Adipose tissue (tissue), 3 donors: Measurements from ENCODE around the gene RBM20. TPM values are rescaled to one million over a fixed set of nuclear protein-coding genes. Genes with fewer than 3 reads are reported as not detected.
"Not testable (repeated sequence)": the region's sequence is repeated elsewhere in the genome, so short reads cannot be mapped to it uniquely, and the experiment has no call there.

Experiments used
- H3K27ac ChIP-seq: one replicate; pipeline ENCODE4 v1.5.1; 2013; ENCODE audit warnings: low read depth, low read length
- WGBS, 3 donors: extraction: QIAGEN DNeasy Blood & Tissue Kit; methylation state at CpG; one replicate each; pipeline ENCODE4 v1.1.7; 2013; 5-methylcytosine and 5-hydroxymethylcytosine counted together
- polyA plus RNA-seq, 3 donors: library from polyadenylated mRNA; stranded (reverse); fragments of 200-250 nt; gene quantifications; one replicate each; pipeline ENCODE4 v1.2.3, GENCODE V29; 2013
- donor health status: healthy with polysubstance abuse.
- donor health status: Bipolar disorder and iron deficiency.
- donor health status: healthy.

RBM20 gene
- polyA plus RNA-seq, 3 donors: 0.67 to 7.1 (median 1.6) TPM

GRCh38 chr10:110764793-110765512 lies 120.8 kb downstream of the RBM20 start:
- WGBS, 3 donors: 71 to 85% (median 79%) methylated on average over 13 of the region's 13 CpGs
- no peak overlapping the region for H3K27ac ChIP-seq

- 87 to 92% (median 90%) methylated on average over 8 of the region's 8 CpGs for WGBS, 3 donors
- H3K27ac ChIP-seq: no peak overlapping the region
Measured at GRCh38 chr10:110765513-110766319, 121.6 kb downstream of the RBM20 start.

GRCh38 chr10:110767601-110768000 lies 123.5 kb downstream of the RBM20 start:
- WGBS, 3 donors: 93 to 99% (median 96%) methylated on average over 14 to 28 of the region's 29 CpGs
- not testable (repeated sequence) for H3K27ac ChIP-seq

- WGBS, 3 donors: 86 to 93% (median 87%) methylated on average over 3 of the region's 3 CpGs
- H3K27ac ChIP-seq: no peak overlapping the region
Measured at GRCh38 chr10:110770243-110770642, 126.1 kb downstream of the RBM20 start.

GRCh38 chr10:110771486-110771885 lies 127.3 kb downstream of the RBM20 start:
- no peak overlapping the region for H3K27ac ChIP-seq
- 93 to 100% (median 98%) methylated on average over 1 of the region's 1 CpG for WGBS, 3 donors

- 91 to 95% (median 91%) methylated on average over 4 of the region's 4 CpGs for WGBS, 3 donors
- no peak overlapping the region for H3K27ac ChIP-seq
Measured at GRCh38 chr10:110771991-110772390, 127.9 kb downstream of the RBM20 start.

GRCh38 chr10:110772454-110773025 lies 128.4 kb downstream of the RBM20 start:
- no peak overlapping the region for H3K27ac ChIP-seq

GRCh38 chr10:110773693-110774068 lies 129.5 kb downstream of the RBM20 start:
- WGBS, 3 donors: 88 to 92% (median 89%) methylated on average over 7 of the region's 7 CpGs
- H3K27ac ChIP-seq: no peak overlapping the region

More at GRCh38 chr10:110772454-110773025, 128.4 kb downstream of the RBM20 start:
- WGBS, 3 donors: 78 to 89% (median 79%) methylated on average over 3 of the region's 3 CpGs

- WGBS, 3 donors: 87 to 94% (median 88%) methylated on average over 8 of the region's 8 CpGs
- no peak overlapping the region for H3K27ac ChIP-seq
Measured at GRCh38 chr10:110774069-110775019, 130.2 kb downstream of the RBM20 start.

GRCh38 chr10:110775020-110775375 lies 130.9 kb downstream of the RBM20 start:
- 86 to 95% (median 89%) methylated on average over 4 of the region's 4 CpGs for WGBS, 3 donors
- no peak overlapping the region for H3K27ac ChIP-seq

GRCh38 chr10:110775406-110775805 lies 131.3 kb downstream of the RBM20 start:
- no peak overlapping the region for H3K27ac ChIP-seq
- 82 to 96% (median 85%) methylated on average over 4 of the region's 4 CpGs for WGBS, 3 donors

- no peak overlapping the region for H3K27ac ChIP-seq
- WGBS, 3 donors: 91 to 96% (median 92%) methylated on average over 3 of the region's 3 CpGs
Measured at GRCh38 chr10:110777017-110777416, 132.9 kb downstream of the RBM20 start.

GRCh38 chr10:110777661-110778060 lies 133.5 kb downstream of the RBM20 start:
- no peak overlapping the region for H3K27ac ChIP-seq
- WGBS, 3 donors: 87 to 94% (median 90%) methylated on average over 4 of the region's 4 CpGs

- 48 to 66% (median 60%) methylated on average over 1 of the region's 1 CpG for WGBS, 3 donors
- H3K27ac ChIP-seq: no peak overlapping the region
Measured at GRCh38 chr10:110778211-110778610, 134.1 kb downstream of the RBM20 start.

- no peak overlapping the region for H3K27ac ChIP-seq
- WGBS, 3 donors: 69 to 74% (median 73%) methylated on average over 3 of the region's 3 CpGs
Measured at GRCh38 chr10:110779489-110779888, 135.4 kb downstream of the RBM20 start.

- WGBS, 3 donors: 92 to 96% (median 92%) methylated on average over 8 of the region's 8 CpGs
- H3K27ac ChIP-seq: no peak overlapping the region
Measured at GRCh38 chr10:110780704-110781103, 136.6 kb downstream of the RBM20 start.

GRCh38 chr10:110781139-110781538 lies 137.0 kb downstream of the RBM20 start:
- 88 to 91% (median 90%) methylated on average over 7 of the region's 7 CpGs for WGBS, 3 donors
- no peak overlapping the region for H3K27ac ChIP-seq

GRCh38 chr10:110782616-110783015 lies 138.5 kb downstream of the RBM20 start:
- WGBS, 3 donors: 83 to 90% (median 86%) methylated on average over 2 of the region's 2 CpGs

More at GRCh38 chr10:110782616-110783015, 138.5 kb downstream of the RBM20 start:
- no peak overlapping the region for H3K27ac ChIP-seq
